ENCODE data around the gene NOA1. TPM values are rescaled to one million over a fixed set of nuclear protein-coding genes. Genes with fewer than 3 reads are reported as not detected.

Gene NOA1
- total and polyA plus RNA-seq, 5 donors: 7.8 to 12.5 (median 9.5) TPM

GRCh38 chr4:56981795-56982201 lies 4.4 kb upstream of the NOA1 start:
- no peaks in the 10 kb centered on the region for H3K9me3 ChIP-seq (ENCODE audit: control insufficient read depth, low read length)
- 21% methylated on average over 4 of the region's 4 CpGs for WGBS
- no peak for ATAC-seq
- no peak for DNase-seq
- H3K27me3 ChIP-seq (ENCODE audit: control insufficient read depth, insufficient read depth): no peaks in the 10 kb centered on the region
- intact Hi-C loops (cut with DNase I): no loop called here
- H3K4me1 ChIP-seq (ENCODE audit: control insufficient read depth, insufficient read depth, low read length): peaks cover 8% of the 10 kb centered on the region
- H3K27ac ChIP-seq (ENCODE audit: low read length): no peak overlapping the region
- H3K4me3 ChIP-seq (ENCODE audit: low read length): no peak overlapping the region

DNA sequence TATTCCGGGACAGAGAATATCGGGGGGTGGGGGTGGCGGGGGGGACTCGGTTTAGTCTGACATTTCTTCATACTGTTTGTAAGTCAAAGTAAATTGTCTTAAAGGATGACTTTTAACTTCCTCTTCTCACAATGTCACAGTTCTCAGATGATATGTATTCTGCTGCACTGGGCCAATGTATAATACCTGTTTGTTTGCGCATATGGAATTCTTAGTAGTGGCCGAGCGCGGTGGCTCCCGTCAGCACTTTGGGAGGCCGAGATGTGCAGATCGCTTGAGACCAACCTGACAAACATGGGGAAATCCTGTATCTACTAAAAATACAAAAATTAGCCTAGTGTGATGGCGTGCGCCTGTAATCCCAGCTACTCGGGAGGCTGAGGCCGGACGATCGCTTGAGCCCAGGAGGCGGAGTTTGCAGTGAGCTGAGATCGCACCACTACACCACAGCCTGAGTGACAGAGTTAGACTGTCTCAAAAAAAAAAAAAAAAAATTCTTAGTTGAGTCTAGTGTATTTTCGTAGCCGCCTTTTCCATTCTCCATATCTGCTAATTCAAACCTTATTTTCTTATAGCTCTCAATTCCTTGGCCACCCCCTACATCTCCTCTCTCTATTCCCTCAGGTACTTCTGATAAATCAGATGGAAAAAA lies 2.1 kb upstream of the NOA1 start:
- Histone ChIP-seq H3K27me3 (ENCODE audit: control insufficient read depth, insufficient read depth) (no peaks in the 10 kb centered on the region), H3K9me3 (ENCODE audit: control insufficient read depth, low read length) (no peaks in the 10 kb centered on the region), H3K4me1 (ENCODE audit: control insufficient read depth, insufficient read depth, low read length) (peaks cover 10% of the 10 kb centered on the region), H3K27ac (ENCODE audit: low read length) (peak overlapping the region; percentile 100), H3K4me3 (ENCODE audit: low read length) (peak overlapping the region; percentile 99)
- WGBS: 14% methylated on average over 21 of the region's 21 CpGs
- DNase-seq (peak in 2 of 3 donors; percentile 24 to 45), ATAC-seq (no peak)
- intact Hi-C loops (cut with DNase I): loop anchor here in 1 of 4 donors (10.0 kb wide), 1 partner anchor 65 kb away; no protein-coding TSS in a partner anchor

- H3K9me3 ChIP-seq (ENCODE audit: control insufficient read depth, low read length): no peaks in the 10 kb centered on the region
- WGBS: under 1% methylated on average over 37 of the region's 37 CpGs
- H3K27ac ChIP-seq (ENCODE audit: low read length): peak within 1 kb of the TSS; percentile 100
- peak; percentile 89 to 94 for ATAC-seq
- intact Hi-C loops (cut with DNase I): loop anchor here in 1 of 4 donors (10.0 kb wide), 1 partner anchor 64 kb away; no protein-coding TSS in a partner anchor
- no peaks in the 10 kb centered on the region for H3K27me3 ChIP-seq (ENCODE audit: control insufficient read depth, insufficient read depth)
- H3K4me3 ChIP-seq (ENCODE audit: low read length): peak within 1 kb of the TSS; percentile 99
- peak; percentile 96 to 98 (median 97) for DNase-seq
- peaks cover 10% of the 10 kb centered on the region for H3K4me1 ChIP-seq (ENCODE audit: control insufficient read depth, insufficient read depth, low read length)
Measured at GRCh38 chr4:56978750-56979303, 1.4 kb upstream of the NOA1 start, which contains the start of gene POLR2B. TSS of gene POLR2B (plus strand) at chr4:56978896. CDS start at chr4:56978986, 90 bp downstream.

GRCh38 chr4:56976837-56977320 lies 527 bp downstream of the NOA1 start:
- Histone ChIP-seq H3K4me1 (ENCODE audit: control insufficient read depth, insufficient read depth, low read length) (peaks cover 9% of the 10 kb centered on the region), H3K4me3 (ENCODE audit: low read length) (peak overlapping the region; percentile 99), H3K27ac (ENCODE audit: low read length) (peak overlapping the region; percentile 68), H3K27me3 (ENCODE audit: control insufficient read depth, insufficient read depth) (no peaks in the 10 kb centered on the region), H3K9me3 (ENCODE audit: control insufficient read depth, low read length) (no peaks in the 10 kb centered on the region)
- ATAC-seq: peak; percentile 41 to 47
- DNase-seq: peak in 2 of 3 donors; percentile 28 to 69
- WGBS: under 1% methylated on average over 46 of the region's 46 CpGs
- intact Hi-C loops (cut with DNase I): loop anchor here in 1 of 4 donors (10.0 kb wide), 1 partner anchor 62 kb away; no protein-coding TSS in a partner anchor

DNA sequence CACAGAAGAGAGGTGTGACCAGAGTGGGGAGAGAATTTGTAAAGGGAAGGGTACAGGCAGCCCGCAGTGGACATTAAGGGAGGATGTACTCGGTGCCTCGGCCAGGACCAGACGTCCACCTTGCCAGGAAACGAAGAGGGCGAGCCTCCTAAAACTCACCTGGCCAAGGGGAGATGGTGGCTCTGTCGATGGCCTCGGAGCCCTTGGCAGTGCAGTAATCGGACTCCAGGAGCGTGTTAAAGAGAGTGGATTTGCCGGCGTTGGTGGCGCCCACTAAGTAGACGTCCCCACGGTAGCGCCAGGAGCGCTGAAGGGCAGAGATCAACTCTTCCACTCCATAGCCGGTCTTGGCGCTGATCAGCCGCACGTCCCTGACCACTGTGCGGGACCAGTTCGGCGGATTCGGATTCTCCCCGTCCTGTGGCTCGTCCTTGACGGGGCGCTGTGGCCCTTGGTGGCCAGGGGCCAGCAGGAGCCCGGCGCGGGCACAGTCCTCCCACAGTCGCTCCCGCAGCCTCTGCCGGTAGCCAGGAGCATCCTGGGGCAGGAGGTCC lies 1.0 kb downstream of the NOA1 start:
- no peak for DNase-seq
- H3K27ac ChIP-seq (ENCODE audit: low read length): no peak overlapping the region
- intact Hi-C loops (cut with DNase I): loop anchor here in 1 of 4 donors (10.0 kb wide), 1 partner anchor 62 kb away; no protein-coding TSS in a partner anchor
- peaks cover 9% of the 10 kb centered on the region for H3K4me1 ChIP-seq (ENCODE audit: control insufficient read depth, insufficient read depth, low read length)
- peak overlapping the region; percentile 99 for H3K4me3 ChIP-seq (ENCODE audit: low read length)
- no peaks in the 10 kb centered on the region for H3K27me3 ChIP-seq (ENCODE audit: control insufficient read depth, insufficient read depth)
- H3K9me3 ChIP-seq (ENCODE audit: control insufficient read depth, low read length): no peaks in the 10 kb centered on the region
- WGBS: 3% methylated on average over 35 of the region's 35 CpGs
- no peak for ATAC-seq

- DNase-seq (no peak), ATAC-seq (no peak)
- H3K9me3 ChIP-seq (ENCODE audit: control insufficient read depth, low read length): no peaks in the 10 kb centered on the region
- no peaks in the 10 kb centered on the region for H3K27me3 ChIP-seq (ENCODE audit: control insufficient read depth, insufficient read depth)
- no peak overlapping the region for H3K27ac ChIP-seq (ENCODE audit: low read length)
- WGBS: 98% methylated on average over 3 of the region's 3 CpGs
- intact Hi-C loops (cut with DNase I): loop anchor here in 1 of 4 donors (10.0 kb wide), 1 partner anchor 59 kb away; no protein-coding TSS in a partner anchor
- peaks cover 5% of the 10 kb centered on the region for H3K4me1 ChIP-seq (ENCODE audit: control insufficient read depth, insufficient read depth, low read length)
- no peak overlapping the region for H3K4me3 ChIP-seq (ENCODE audit: low read length)
Measured at GRCh38 chr4:56973336-56973735, 4.1 kb downstream of the NOA1 start.

DNA sequence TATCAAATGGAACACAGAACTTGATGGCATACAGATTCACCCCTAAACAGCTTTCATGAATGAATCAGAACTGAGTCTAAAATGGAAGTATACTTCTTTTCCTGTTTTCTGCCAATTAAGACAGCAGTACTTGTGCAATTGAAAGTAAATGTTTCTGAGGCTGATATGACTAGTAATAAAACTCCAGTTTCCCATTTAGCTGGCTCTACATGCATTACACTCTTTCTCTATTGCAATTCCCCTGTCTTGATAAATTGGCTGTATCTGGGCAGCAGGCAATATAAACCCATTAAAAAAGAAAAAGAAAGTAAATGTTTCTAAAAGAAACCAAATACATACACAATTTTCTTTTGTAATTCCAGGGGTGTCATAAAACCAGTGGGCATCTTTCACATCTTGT lies 4.6 kb downstream of the NOA1 start:
- H3K4me1 ChIP-seq (ENCODE audit: control insufficient read depth, insufficient read depth, low read length): peaks cover 5% of the 10 kb centered on the region
- intact Hi-C loops (cut with DNase I): loop anchor here in 1 of 4 donors (10.0 kb wide), 1 partner anchor 58 kb away; no protein-coding TSS in a partner anchor
- H3K27me3 ChIP-seq (ENCODE audit: control insufficient read depth, insufficient read depth): no peaks in the 10 kb centered on the region
- no peak overlapping the region for H3K4me3 ChIP-seq (ENCODE audit: low read length)
- no peak overlapping the region for H3K27ac ChIP-seq (ENCODE audit: low read length)
- DNase-seq (no peak), ATAC-seq (no peak)
- H3K9me3 ChIP-seq (ENCODE audit: control insufficient read depth, low read length): no peaks in the 10 kb centered on the region

- intact Hi-C loops (cut with DNase I): loop anchor here in 1 of 4 donors (10.0 kb wide), 1 partner anchor 58 kb away; no protein-coding TSS in a partner anchor
- peaks cover 5% of the 10 kb centered on the region for H3K4me1 ChIP-seq (ENCODE audit: control insufficient read depth, insufficient read depth, low read length)
- ATAC-seq (no peak), DNase-seq (no peak)
- no peak overlapping the region for H3K27ac ChIP-seq (ENCODE audit: low read length)
- H3K4me3 ChIP-seq (ENCODE audit: low read length): no peak overlapping the region
- H3K9me3 ChIP-seq (ENCODE audit: control insufficient read depth, low read length): no peaks in the 10 kb centered on the region
- H3K27me3 ChIP-seq (ENCODE audit: control insufficient read depth, insufficient read depth): no peaks in the 10 kb centered on the region
- WGBS: 95% methylated on average over 2 of the region's 2 CpGs
Measured at GRCh38 chr4:56972389-56972788, 5.0 kb downstream of the NOA1 start.

DNA sequence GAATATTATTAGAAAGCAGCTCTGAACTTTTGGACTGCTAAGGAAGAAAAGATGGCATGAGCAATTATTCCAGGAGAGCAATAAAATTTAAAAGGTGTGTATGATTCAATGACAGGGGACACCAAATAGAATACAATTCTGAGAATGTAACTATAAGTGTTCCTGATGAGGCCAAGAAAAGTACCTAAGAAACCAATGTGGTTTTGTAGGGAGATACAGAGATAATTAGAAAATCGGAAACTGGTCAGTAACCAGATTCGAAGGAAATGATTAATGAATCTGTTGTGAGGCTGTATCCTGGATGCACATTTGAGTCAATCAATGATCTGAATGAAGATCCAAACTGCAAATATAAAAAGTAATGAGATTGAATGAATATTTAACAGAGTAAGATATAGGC lies 6.0 kb downstream of the NOA1 start:
- intact Hi-C loops (cut with DNase I): loop anchor here in 1 of 4 donors (10.0 kb wide), 1 partner anchor 57 kb away; no protein-coding TSS in a partner anchor

DNA sequence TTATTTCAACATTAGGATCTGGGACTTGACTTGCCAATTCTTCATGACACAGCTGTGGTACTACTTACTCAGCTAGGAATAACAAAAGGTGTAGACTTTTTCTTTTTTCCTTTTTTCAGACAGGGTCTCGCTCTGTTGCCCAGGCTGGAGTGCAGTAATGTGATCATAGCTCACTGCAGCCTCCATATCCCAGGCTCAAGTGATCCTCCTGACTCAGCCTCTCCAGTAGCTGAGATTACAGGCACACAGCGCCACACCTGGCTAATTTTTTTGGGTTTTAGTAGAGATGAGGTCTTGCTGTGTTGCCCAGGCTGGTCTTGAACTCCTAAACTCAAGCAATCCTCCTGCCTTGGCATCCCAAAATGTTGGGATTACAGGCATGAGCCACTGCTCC lies 16.3 kb downstream of the NOA1 start:
- Histone ChIP-seq H3K4me1 (ENCODE audit: control insufficient read depth, insufficient read depth, low read length) (no peaks in the 10 kb centered on the region), H3K4me3 (ENCODE audit: low read length) (no peak overlapping the region), H3K27ac (ENCODE audit: low read length) (no peak overlapping the region), H3K27me3 (ENCODE audit: control insufficient read depth, insufficient read depth) (no peaks in the 10 kb centered on the region), H3K9me3 (ENCODE audit: control insufficient read depth, low read length) (no peaks in the 10 kb centered on the region)
- DNase-seq: no peak
- intact Hi-C loops (cut with DNase I): no loop called here
- no peak for ATAC-seq
- WGBS: 95% methylated on average over 2 of the region's 2 CpGs

More for the DNA sequence above, 6.0 kb downstream of the NOA1 start:
- DNase-seq (no peak), ATAC-seq (no peak)
- no peaks in the 10 kb centered on the region for H3K9me3 ChIP-seq (ENCODE audit: control insufficient read depth, low read length)
- no peak overlapping the region for H3K27ac ChIP-seq (ENCODE audit: low read length)
- peaks cover 5% of the 10 kb centered on the region for H3K4me1 ChIP-seq (ENCODE audit: control insufficient read depth, insufficient read depth, low read length)
- no peak overlapping the region for H3K4me3 ChIP-seq (ENCODE audit: low read length)
- H3K27me3 ChIP-seq (ENCODE audit: control insufficient read depth, insufficient read depth): no peaks in the 10 kb centered on the region
- 96% methylated on average over 2 of the region's 2 CpGs for WGBS

DNA sequence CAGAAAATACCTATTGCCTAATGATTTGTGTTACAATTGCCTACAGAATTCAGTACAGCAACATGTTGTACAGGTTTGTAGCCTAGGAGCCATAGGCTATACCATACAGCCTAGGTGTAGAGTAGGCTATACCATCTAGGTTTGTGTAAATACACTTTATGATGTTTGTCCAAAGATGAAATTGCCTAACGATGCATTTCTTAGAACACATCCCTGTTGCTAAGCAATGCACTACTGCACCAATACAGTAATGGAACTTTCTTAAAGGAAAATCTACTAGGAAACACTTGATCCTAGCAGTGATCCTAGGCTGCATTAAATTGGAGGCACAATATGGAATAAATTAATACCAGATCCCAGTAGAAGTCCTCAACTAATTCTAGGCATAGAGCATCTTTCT lies 18.3 kb downstream of the NOA1 start:
- no peaks in the 10 kb centered on the region for H3K4me1 ChIP-seq (ENCODE audit: control insufficient read depth, insufficient read depth, low read length)
- no peak for DNase-seq
- no peaks in the 10 kb centered on the region for H3K9me3 ChIP-seq (ENCODE audit: control insufficient read depth, low read length)
- no peak overlapping the region for H3K27ac ChIP-seq (ENCODE audit: low read length)
- no peak overlapping the region for H3K4me3 ChIP-seq (ENCODE audit: low read length)
- WGBS: 80% methylated on average over 1 of the region's 1 CpG
- intact Hi-C loops (cut with DNase I): no loop called here
- no peak for ATAC-seq
- H3K27me3 ChIP-seq (ENCODE audit: control insufficient read depth, insufficient read depth): no peaks in the 10 kb centered on the region
